T1000 (cell line): ENCODE data around the gene NEIL3.

ENCODE experiments used
- DNase-seq: peaks from one replicate; lab custom pipeline; 2025; ENCODE audit warnings: mixed read lengths; lab: John Stamatoyannopoulos, UW

Gene NEIL3

GRCh38 chr4:177309522-177310371 lies at the start of gene NEIL3:
Gene NEIL3 (plus strand): TSS chr4:177309874. CDS start chr4:177309954, 80 bp downstream.
- DNase-seq, result peak; percentile 82

DNA sequence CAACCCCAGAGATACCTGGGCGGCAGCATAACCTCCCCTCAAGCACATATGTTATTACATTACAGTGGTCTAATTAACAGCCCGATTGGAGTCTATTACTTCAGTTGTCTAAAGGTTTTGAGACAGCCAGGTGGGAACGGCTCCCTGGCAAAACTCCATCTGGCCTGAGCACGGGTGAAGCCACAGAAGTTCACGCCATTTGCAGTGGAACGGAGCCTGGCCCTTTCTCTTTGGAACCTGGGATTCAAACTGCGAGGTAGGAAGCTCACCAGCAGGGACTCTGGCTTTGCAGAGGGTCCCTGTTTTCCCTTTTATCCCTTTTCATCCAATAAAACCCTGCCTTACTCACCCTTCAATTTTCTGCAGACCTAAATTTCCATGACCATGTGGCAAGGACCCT lies 45.9 kb upstream of the NEIL3 start:
- no peak for DNase-seq

DNA sequence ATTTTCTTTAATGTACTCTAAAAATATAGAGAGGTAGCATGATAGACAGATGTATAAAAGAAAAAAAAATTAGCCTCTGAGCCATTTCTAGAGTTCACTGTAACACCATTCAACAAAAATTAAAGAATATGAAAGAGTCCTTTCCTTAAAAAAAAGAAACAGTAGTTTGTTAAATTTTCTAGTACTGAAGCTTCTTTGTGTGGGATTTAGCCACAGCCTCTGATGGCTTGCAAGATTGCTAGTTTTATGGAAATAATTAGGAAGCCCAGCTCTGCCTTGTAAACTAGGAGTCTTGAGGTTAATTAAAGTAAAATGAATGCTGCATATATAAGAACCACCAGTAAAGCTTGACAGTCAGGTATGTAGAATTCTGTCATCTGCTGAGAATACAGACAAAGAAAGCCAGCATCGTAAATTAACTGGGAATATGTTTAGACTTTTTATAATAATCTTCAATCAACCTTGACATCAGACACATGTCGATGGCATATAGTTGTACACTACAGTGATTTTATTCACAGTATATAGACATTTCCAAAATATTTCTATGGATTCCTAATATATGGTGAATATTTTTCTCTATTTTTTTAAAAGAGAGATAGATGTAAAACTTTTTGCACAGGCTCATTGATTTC lies 44.8 kb upstream of the NEIL3 start:
- DNase-seq, result no peak

GRCh38 chr4:177265729-177266128 lies 43.9 kb upstream of the NEIL3 start:
- no peak for DNase-seq

- no peak for DNase-seq
Measured at GRCh38 chr4:177266506-177266905, 43.2 kb upstream of the NEIL3 start.

DNA sequence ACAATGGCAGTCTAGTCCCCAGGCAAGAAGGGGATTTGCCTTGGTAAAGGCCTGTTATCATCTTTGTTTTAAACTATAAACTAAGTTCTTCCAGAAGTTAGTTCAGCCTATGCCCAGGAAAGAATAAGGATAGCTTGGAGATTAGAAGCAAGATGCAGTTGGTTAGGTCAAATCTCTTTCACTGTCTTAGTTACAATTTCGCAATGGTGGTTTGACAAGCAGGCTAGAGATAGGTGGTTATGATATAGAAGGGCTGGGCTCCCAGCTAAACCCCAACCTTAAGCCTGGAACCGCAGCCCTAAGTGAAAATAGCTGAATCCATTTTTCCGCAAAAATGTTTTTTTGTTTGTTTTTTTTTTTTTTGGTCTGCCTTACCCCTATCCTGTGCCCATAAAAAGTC lies 41.8 kb upstream of the NEIL3 start:
- no peak for DNase-seq

DNA sequence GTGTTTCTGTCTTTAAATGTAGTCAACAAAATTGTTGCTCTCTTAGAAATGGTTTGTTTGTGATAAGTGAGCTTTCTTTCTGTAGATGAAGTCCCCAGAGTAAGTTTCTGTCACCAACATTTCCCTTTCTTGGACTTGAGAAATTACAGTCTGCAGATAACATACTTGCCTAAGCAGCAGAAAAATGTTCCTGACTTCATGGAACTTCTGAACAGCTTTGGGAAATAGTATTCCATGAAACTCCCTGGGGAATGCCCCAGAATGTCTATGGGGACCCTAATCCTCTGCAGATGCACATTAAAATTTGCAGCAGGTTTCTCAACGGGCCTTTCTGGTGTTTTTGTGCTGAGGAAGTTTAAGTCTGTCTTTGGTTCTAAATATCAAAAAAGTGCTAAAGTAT lies 38.6 kb upstream of the NEIL3 start:
- no peak for DNase-seq

DNA sequence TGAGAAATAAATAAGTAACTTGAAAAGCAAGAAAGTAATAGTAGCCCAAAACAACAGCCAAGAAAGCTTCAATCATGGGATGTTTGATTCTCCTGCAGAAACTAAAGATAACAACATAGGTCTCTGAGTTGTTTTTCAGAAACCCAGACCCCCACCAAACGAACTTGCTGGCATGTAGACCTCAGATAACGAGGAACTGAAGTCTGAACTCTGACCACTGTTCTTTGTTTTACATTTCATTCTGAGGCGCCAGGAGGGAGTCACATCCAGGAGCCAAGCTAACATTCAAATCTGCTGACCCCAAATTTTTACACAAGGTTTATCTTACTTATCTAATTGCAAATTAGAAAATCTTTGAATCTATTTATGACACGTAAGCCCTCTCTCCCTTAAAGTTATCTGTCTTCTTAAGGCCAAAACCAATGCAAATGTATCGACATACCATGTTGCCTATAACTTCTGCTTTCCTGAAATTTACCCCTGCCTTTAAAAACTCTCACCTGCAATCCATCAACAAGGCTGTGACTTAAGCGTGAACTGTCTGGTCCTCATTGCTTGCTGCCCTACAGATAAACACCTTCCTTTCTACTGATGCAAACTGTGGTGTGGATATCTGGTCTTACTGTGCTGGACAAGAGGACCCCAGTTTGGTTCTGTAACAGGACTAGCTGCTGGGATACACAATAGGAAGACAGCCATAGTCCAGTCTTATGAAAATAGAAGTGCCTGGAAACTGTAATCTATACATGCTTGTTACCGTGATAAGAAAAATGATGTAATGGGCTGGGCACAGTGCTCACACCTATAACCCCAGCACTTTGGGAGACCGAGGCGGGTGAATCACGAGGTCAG lies 37.5 kb upstream of the NEIL3 start:
- DNase-seq, result no peak

DNA sequence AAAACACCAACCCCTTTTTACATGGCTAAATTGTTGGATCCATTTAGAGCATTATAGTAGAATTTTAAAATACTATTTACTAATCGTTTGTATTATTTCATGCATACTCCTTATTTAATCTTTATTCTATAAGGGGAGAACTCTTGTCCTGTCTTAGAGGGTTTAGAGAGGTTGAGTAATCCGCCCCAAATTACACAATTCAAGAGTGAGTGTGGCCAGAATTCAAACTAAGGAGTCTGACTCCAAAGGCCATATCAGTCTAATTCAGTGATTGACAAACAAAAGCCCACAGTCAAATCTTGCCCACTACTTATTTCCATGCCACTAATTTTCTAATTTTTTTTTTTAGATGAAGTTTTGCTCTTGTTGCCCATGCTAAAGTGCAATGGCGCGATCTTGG lies 33.7 kb upstream of the NEIL3 start:
- no peak for DNase-seq

GRCh38 chr4:177281351-177281909 lies 28.2 kb upstream of the NEIL3 start:
- no peak for DNase-seq

GRCh38 chr4:177282284-177282835 lies 27.3 kb upstream of the NEIL3 start:
- no peak for DNase-seq

DNA sequence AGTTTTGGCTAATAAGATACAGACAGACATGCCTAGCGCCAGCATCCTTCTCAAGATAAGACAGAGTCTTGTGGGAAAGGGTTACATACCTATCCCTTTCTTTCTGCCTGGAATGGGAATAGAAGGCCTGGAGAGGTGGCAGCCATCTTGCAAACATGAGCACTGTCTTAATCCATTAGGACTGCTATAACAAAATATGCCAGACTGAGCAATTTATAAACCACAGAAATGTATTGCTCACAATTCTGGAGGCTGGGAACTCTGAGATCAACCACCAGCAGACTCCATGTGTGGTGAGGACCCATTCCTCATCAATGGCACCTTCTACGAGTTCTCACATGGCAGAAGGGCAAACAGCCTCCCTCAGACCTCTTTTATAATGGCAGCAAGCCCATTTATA lies 26.5 kb upstream of the NEIL3 start:
- no peak for DNase-seq

GRCh38 chr4:177285953-177286352 lies 23.7 kb upstream of the NEIL3 start:
- no peak for DNase-seq

GRCh38 chr4:177287255-177287654 lies 22.4 kb upstream of the NEIL3 start:
- DNase-seq, result no peak

DNA sequence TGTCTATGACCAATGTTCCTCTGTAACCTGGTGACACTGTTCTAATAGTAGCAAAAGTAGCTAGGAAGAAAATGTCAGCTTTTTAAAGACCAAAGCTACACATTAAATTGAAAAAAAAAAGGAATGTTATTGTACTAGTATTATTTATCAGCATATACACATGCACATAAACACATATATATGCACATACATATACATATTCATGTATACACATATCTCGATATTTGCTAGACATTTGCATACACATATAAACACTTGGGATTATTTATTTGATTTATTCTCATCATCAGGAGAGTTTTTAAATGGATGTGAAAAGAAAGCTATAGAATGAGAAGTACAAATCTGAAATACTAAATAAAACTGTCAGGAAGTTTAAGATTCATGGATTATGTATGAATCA lies 21.3 kb upstream of the NEIL3 start:
- DNase-seq, result no peak

DNA sequence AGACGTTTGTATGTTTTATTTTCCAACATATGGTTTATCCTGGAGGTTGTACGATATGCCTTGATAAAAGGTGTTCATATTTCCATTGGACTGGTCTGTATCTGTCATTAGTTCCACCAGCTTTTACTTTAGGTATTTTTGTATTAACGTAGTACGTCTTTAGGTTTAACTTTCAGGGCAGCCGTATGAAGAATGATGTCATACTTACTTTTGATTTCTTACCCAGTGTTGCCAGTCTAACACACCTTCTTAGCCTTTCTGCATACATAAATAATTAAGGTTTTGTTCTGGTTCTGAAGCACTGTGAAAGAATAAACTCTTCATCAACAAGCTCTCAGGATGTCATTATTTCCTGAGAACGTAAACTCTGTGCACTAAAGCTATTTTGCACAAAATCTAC lies 18.9 kb upstream of the NEIL3 start:
- no peak for DNase-seq

DNA sequence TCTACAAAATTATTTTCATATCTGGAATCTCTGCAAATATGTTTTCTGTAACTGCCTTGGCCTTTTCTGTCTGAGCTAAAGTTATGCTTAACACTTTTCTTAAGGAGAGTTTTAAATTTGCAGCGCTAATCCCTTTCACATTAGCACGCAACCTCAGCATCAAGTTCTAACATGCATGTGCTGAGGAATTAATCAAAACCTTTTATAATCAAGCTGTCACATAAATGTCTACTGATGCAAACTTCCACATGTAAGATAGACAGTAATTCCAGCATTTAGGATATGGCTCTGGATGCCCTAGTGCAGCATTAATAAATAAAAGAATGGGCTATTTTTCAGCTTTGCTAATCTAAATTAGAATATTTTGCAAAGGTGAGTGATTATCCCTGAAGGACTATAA lies 17.5 kb upstream of the NEIL3 start:
- DNase-seq, result no peak

GRCh38 chr4:177293208-177294033 lies 16.3 kb upstream of the NEIL3 start:
- DNase-seq, result no peak

GRCh38 chr4:177297785-177298391 lies 11.8 kb upstream of the NEIL3 start:
- DNase-seq, result no peak

- no peak for DNase-seq
Measured at GRCh38 chr4:177301126-177301639, 8.5 kb upstream of the NEIL3 start.
